Right ventricle myocardium superior (tissue), 1 donor: Measurements from ENCODE around the gene U2SURP. TPM values are rescaled to one million over a fixed set of nuclear protein-coding genes. Genes with fewer than 3 reads are reported as not detected.
"Not testable (repeated sequence)": the region's sequence is repeated elsewhere in the genome, so short reads cannot be mapped to it uniquely, and the experiment has no call there.

ENCODE experiments used
- ATAC-seq: fragments of 200-7000 bp; cut with Tn5 transposase; one replicate; pipeline ENCODE4 v1.9.1; 2020; ENCODE audit warnings: mild to moderate bottlenecking; ENCODE audit not compliant: poor library complexity
- DNase-seq: peaks from one replicate; pipeline ENCODE4 v3.0.0-alpha.2; 2020
- intact Hi-C: fragments of 100-400 bp; cut with DNase I; formaldehyde crosslinking; loops from one replicate; pipeline ENCODE4 v1.11.2; 2022
- total RNA-seq: library from RNA; stranded (reverse); fragmentation: NEBNext Ultra II Directional; extraction: Animal tissue kit (Norgen Biotek cat#: 25700); gene quantifications from one replicate; pipeline ENCODE4 v1.2.1, GENCODE V29; 2021
- donor health status: DM: no; HTN: yes; CAD: no; lungs with severe emphysema.

Gene U2SURP
- total RNA-seq, 1 donor from 2014 or later, result 39.8 TPM

DNA sequence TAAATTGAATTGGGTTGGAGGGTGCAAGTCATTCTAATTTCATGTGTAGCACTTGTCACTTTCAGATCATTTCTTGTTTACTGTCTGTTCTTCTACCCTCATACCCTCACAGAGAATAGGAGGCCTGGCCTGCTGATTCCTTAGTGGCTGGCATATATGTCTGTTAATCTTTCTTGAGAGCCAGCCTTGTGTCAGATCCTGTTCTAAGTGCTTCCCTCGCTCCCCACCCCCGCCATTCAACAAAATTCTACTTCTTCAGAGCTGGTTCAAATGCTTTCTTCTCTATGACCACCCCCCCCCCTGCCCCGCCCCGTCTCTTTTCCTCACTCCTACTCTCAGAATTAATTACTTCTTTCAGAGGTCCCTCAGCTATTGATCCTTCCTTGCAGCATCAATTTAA is 1.5 kb upstream of the U2SURP start:
- intact Hi-C loops, result loop anchor here (10.0 kb wide), 1 partner anchor 415 kb away; no protein-coding TSS in a partner anchor
- ATAC-seq (no peak), DNase-seq (no peak)

DNA sequence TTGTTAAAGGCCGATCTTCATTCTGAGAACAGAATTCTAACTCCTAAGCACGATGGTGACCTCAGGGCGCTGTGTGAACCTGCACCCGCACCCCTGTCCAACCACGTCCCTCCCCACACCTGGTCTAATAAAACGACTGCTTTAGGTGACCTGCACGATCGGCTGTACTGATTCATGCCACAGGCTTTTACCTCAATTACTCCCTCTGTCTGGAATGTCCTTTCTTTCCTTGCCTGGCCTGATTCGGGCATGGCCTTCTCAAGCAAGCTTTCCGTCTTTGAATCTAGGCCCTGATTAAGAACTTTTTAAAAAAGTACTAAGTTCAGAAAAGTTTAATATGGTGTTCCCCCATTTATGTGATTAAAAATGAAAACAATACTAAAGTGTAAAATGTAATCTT is 842 bp upstream of the U2SURP start:
- intact Hi-C loops, result no loop called here
- peak; percentile 2 for ATAC-seq
- DNase-seq, result no peak

DNA sequence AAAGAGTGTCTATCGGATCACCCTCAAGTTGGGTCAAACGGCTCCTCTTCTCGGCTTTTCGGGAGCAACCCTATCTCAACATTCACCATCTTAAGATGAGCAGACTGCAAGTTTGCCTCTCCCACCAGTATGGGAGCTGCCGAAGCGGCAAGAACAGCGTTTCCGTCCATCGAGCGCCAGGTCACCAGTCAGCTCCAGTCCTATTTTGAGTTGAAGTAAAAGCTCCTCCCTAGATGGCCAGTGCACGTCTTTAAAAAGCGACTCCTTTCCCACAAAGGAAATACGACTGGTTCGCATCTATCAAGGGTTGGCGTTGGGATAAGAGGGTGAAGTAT is 369 bp upstream of the U2SURP start:
- intact Hi-C loops, result no loop called here
- DNase-seq (peak; percentile 72), ATAC-seq (peak; percentile 75)

DNA sequence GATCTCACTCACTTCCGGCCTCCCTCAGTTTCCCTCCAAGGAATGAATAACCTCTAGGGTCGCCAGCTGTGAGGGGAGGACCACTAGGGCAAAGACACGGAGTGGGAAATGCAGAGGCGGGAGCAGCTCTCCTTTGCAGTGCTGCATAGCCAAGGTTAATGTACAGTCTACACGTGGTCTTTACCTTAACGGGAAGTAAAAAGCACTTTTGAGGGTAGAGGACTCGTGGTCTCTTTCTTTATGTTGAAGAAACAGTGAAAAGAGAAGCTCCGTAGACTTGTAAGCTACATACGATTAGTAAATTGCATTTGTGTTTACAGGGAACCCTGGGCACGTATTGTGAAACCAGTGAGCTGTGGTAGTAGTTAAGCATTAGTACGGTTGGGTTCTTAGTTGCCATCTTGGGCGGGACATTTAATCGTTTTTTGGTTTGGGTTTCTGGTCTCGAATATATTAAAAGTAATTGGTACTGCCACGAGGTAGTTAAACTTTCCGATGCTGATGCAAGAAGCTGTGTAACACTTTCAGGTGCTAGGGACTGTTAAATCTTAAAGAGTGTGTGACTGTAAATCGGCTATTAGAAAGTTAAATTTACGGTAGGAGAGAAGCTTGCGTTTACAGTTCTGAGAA is 828 bp downstream of the U2SURP start:
- intact Hi-C loops, result no loop called here
- DNase-seq, result no peak
- no peak for ATAC-seq

DNA sequence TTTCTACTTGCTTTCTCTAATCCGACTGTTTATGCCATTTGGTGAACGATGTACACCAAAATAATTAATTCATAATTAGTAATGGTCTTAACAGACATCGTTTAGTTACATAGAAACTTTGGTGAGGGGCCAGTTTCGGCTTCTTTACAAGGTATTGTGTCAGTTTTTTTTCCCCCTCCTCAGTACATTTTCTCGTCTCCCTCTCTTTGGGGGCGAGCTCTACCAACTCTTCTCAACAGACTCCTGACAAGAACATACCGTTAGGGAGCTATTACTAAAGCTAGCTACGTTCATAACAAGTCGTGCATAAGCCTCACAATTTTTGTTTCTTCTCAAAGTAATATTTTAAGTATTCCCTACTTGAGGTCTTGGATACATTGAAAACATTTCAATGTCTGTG is 1.4 kb downstream of the U2SURP start:
- DNase-seq (no peak), ATAC-seq (no peak)
- intact Hi-C loops, result no loop called here

DNA sequence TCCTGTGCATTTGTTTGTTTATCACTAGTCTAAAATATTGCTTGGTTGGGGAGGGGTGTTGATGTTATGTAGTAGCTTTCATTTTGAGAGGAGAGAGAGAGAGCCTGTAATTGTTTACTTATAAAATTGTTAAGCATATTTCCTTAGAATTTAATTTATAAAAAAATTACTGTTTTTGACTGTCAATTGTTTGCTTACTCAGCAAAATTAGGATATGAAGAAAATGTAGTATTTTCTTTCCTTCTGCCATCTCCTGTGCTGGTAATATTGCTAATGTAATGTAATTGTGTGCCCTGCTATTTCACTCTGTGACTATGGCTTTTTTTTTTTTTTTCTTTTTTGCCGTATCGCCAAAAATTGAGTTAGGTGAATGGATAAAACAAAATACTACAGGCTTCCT is 3.5 kb downstream of the U2SURP start:
- DNase-seq (no peak), ATAC-seq (no peak)
- intact Hi-C loops, result no loop called here

DNA sequence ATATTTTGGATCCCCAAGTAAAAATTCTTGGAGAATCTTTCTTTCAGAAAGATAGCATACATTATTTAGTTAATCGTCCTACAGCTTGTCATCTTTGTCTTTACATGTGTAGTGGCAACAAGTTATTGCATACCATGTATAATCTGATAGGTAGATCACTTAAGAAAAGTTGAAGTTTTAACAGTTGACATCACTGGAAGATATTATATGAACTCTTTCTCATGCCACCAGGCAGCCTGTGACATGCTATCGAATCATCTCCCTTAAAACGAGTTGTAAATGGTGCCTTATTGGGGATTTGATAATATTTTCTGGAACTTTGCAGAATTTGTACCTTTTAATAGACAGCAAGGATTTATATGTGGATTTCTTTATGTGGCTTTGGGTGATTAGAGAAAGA is 8.7 kb downstream of the U2SURP start:
- ATAC-seq, result no peak
- no peak for DNase-seq
- intact Hi-C loops, result no loop called here

DNA sequence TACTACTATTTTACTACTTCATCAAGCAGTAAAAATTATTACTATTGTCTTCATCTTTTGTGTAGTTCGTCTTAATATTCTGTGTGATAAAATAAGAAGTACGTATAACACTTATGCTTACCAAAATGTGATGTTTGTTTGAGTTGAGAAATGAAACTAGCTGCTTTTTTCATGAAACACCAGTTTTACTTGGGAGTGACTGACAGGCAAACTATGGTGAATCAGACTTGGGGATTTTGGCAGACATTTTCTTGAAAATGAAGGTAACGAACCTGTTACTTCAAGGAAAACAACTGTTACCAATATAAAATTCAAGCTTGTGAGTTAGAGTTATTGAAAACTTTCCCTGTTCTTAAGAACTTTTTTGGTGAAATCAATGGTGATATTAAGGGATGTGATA is 10.3 kb downstream of the U2SURP start:
- intact Hi-C loops, result no loop called here
- ATAC-seq (no peak), DNase-seq (no peak)

DNA sequence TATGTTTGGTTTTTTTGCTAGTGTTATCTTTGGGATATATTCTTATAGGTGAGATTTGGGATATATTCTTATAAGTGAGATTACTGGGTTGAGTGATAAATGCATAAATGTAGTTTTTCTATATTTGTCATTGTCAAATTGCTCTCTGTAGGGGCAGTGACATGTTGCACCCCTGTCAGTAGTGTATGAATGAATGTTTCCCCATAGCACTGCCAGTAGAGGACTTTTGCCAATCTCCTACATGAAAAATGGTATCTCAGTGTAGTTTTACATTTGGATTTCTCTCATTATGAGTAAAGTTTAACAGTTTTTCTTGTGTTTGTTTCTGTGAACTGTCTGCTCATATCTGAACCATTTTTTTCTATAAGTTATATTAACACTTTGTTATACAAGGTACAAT is 13.6 kb downstream of the U2SURP start:
- DNase-seq, result no peak
- intact Hi-C loops, result no loop called here
- no peak for ATAC-seq

DNA sequence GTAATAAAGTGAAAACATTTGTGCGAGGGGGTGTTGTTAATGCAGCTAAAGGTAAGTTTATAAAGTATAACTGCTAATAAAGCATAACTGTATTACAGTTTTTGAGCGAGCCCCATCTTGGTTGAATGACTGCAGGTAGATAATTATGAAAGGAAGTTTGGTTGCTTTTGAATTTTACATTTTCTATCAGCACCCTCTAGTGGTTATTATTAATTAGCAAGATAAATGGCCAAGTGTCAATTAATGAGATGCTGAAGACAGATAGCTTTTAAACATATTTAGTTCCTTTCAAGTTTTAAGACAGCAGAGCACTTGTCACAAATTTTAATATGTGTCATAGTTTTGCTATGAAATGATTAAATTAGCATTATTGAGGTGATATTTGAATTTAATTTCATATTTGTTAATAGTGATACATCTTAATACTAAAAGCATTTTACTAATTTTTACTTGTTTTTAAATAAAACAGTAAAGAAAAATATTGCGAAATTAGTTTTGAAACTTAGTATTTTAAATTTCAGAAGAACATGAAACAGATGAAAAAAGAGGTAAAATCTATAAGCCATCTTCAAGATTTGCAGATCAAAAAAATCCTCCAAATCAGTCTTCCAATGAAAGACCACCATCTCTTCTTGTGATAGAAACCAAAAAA is 15.1 kb downstream of the U2SURP start:
- intact Hi-C loops, result no loop called here
- DNase-seq, result no peak
- ATAC-seq, result no peak

DNA sequence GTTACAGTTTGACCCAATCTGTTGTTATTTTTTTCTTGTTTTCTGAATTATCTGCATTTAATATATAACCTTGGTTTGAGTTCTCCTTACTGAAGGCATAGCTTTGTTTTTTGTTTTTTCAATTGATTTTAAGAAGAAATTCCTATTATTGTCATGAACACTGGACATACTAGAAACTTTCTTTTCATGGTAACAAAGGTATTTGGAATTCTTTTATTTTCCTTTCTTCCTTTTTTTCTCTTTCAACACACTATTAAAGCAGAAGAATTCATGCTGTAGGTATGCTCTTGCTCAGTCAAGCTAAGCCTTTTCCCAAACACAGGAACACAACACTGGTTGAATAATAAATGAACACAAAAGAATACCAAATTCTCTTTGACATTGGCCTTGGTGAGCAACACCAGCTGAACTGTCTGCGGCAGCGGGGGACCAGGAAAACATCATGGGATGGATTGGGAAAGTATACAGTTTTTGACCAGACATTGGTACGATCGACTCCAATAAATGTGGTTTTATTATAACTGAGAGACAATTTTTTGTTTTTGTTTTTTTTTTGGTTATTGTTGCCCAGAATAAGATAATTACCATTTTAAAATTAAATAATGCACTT is 23.1 kb downstream of the U2SURP start:
- intact Hi-C loops, result no loop called here
- no peak for DNase-seq
- ATAC-seq, result no peak

DNA sequence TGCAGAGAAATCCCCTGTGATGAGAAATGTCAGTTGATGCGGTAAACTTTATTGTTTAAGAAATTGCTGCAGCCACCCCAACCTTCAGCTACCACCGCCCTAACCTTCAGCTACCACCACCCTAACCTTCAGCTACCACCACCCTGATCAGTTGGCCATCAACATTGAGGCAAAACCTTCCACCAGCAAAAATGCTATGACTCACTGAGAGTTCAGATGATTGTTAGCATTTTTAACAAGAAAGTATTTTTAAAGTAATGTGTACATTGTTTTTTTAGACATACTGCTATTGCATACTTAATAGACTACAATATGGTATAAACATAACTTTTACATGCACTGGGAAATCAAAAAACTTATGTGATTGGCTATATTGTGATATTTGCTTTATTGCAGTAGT is 30.0 kb downstream of the U2SURP start:
- no peak for DNase-seq
- intact Hi-C loops, result no loop called here
- no peak for ATAC-seq

DNA sequence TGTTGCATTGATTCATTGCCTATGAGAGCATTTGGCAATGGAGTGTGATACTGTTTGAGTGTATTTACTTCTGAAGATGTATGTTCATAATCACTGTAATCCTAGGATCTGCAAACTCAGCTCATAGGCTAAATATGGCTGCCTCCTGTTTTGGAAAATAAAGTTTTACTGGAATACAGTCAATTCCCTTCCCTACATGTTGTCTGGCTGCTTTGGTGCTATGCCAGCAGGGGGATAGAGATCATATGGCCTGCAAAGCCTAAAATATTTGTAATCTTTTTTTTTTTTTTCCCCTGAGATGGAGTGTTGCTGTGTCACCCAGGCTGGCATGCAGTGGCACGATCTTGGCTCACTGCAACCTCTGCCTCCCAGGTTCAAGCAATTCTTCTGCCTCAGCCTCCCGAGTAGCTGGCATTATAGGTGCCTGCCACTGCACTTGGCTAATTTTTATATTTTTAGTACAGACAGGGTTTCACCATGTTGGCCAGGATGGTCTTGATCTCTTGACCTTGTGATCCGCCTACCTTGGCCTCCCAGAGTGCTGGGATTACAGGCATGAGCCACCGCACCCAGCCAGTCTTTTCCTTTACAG is 30.5 kb downstream of the U2SURP start:
- ATAC-seq, intact Hi-C loops, DNase-seq: not testable (repeated sequence)

DNA sequence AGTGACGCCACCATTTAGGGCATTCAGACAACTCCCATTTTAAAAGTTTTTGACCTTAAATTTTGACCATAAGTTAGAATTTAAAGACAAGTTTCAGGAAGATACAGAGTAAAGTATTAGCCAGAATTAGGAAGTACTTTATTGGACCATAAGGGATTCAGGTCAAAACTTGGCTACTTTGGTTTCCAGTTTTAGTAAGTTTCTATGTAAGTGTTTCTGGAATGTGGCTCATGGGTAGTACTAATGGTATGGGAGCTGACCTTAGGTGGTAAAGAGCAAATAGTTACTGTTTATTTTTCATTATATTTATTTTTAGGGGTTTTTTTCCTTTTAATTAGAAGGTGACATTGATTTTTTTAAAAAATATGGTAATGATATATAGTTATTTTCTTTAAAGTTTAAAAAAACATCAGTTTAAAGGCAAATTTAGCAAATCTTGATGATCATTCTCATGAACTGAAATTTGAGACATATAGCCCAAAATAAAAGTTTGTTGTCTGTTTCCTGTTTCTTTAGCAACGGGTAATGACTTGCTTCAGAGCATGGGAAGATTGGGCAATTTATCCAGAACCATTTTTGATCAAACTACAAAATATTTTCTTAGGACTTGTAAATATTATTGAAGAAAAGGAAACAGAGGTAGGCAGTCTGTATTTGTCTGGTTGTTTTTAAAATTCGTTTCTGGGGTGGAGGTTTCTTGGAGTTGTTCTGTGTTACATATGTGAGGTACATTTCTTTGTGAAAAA is 34.3 kb downstream of the U2SURP start:
- intact Hi-C loops, result no loop called here
- DNase-seq (no peak), ATAC-seq (no peak)

DNA sequence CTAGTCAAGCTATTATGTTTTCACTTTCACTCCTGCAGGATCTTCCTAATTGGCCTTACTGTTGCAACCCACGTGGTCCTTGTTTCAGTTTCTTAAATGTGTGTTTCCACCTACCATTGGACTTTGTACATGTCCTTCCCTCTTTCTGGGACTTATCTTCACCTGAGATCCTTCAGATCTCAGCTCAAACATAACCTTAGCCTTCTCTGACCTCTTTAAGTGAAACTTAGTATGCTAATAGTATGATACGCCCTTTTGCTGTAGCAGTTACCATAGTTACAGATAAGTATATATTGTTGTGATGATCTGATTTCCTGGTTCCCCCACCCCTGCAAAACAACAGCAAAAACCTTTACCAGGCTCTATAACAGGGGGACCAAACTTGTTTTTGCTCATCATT is 35.2 kb downstream of the U2SURP start:
- intact Hi-C loops, result no loop called here
- ATAC-seq (no peak), DNase-seq (no peak)

DNA sequence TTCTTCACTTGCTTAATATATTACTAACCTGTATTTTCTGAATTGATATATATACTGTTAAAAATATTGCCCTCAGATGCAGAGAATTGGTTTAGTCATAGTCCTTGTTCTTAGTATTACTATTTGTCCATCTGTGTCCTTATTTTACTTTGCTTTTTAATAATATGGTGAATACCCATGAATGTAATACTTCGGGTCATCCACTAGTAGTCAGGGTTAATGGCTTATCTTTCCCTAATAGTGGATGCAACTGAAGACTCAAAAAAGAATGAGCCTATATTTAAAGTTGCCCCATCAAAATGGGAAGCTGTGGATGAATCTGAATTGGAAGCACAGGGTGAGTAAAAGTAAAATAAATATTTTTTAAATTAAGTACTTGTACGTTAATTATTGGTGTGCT is 36.5 kb downstream of the U2SURP start:
- no peak for DNase-seq
- intact Hi-C loops, result no loop called here
- no peak for ATAC-seq

DNA sequence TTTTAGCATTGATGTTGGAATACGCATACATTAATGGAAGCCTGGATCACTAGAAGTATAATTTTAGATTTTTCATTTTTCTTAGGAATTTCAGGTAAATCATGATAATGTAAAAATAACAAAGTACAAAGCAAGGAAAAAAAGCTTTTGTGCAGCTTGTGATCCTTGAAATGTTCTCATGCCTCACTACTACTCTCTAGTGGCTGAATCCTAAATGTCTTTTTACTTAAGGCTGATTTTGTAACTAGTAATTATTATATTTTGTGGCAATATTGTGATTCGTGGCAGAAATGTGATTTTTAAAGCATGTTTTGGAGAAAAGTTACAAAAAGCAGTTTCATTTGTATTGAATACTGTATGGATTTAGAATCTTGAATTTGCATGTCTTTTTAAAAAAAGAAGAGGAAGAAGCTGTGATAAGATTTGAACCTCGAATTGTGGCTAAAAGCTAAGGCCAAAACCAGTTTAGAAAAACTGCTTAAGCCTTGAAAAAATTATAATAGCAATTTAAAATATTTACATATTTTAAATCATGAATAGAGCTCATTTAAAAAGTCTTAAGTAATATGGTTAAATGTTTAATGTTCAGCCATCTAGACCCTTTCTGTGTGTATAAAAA is 39.0 kb downstream of the U2SURP start:
- DNase-seq (no peak), ATAC-seq (no peak)
- intact Hi-C loops, result no loop called here

DNA sequence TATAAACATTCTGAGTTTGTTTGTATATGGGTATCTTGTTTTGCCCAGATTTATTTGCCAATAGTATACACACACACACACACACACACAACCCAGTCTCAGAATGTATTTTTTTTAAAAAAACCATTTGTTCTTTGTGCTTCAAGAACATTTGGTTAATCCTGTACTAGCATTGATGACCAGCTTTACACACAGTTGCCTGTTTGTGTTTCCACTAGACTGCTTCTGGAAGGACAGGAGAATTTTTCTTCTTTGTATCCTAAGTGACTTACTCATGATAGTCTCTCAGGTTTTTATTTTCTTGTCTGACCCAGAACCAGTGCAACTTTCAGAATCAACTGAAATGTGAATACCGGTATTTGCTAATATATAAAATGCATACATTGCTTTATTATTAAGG is 40.5 kb downstream of the U2SURP start:
- ATAC-seq (no peak), DNase-seq (no peak)
- intact Hi-C loops, result no loop called here

DNA sequence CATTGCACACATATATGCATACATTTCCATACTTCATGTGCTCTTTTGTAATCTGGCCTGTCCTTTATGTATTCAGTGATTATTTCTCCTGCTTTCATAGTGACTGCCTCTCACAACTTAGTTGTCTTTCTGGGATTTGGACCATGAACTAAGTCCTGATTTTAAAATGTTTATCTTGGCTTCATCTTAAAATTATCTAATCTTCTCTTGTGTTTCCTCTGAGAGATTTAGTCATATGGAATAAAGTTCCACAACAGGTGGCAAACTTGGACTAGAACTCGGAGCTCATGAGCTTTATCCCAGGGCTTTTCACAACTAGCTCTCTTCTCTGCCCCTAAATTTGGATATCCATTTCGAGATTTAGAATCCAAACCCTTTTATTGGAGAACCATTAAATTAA is 44.3 kb downstream of the U2SURP start:
- no peak for ATAC-seq
- intact Hi-C loops, result no loop called here
- DNase-seq, result no peak
